SK-N-SH treated with all-trans-retinoic acid at 6 μM for 48 hours (cell line): ENCODE measurements around the gene MORC4.

Experiments used
- ARNTL ChIP-seq: fragments of 450-650 bp; formaldehyde crosslinking; IDR thresholded peaks from 2 replicates; pipeline ENCODE4 v1.5.0; 2020; ENCODE audit warnings: low read depth, mild to moderate bottlenecking, moderate library complexity, borderline replicate concordance
- BACH2 ChIP-seq: fragments of 250-450 bp; sonication (Bioruptor Pico); IDR thresholded peaks from 2 replicates; pipeline ENCODE4 v1.9.0; 2021; ENCODE audit warnings: mild to moderate bottlenecking, borderline replicate concordance
- CREB5 ChIP-seq: fragments of 250-450 bp; sonication (Bioruptor Pico); IDR thresholded peaks from 2 replicates; pipeline ENCODE4 v1.5.1; 2020; ENCODE audit warnings: low read depth, mild to moderate bottlenecking, moderate library complexity
- ESRRG ChIP-seq: fragments of 250-450 bp; sonication (Bioruptor Pico); IDR thresholded peaks from 2 replicates; pipeline ENCODE4 v1.6.1; 2021; ENCODE audit warnings: mild to moderate bottlenecking
- GLIS3 ChIP-seq: fragments of 250-450 bp; sonication (Bioruptor Pico); IDR thresholded peaks from 2 replicates; pipeline ENCODE4 v1.5.0; 2020; ENCODE audit warnings: mild to moderate bottlenecking, moderate library complexity
- SNAI2 ChIP-seq: fragments of 250-450 bp; sonication (Bioruptor Pico); IDR thresholded peaks from 2 replicates; pipeline ENCODE4 v1.5.0; 2020; ENCODE audit warnings: mild to moderate bottlenecking, moderate library complexity
- TOX ChIP-seq: fragments of 250-450 bp; sonication (Bioruptor Pico); IDR thresholded peaks from 2 replicates; pipeline ENCODE4 v1.8.0; 2021; ENCODE audit warnings: mild to moderate bottlenecking, moderate library complexity, borderline replicate concordance
- TSHZ2 ChIP-seq: fragments of 250-450 bp; sonication (Bioruptor Pico); IDR thresholded peaks from 2 replicates; pipeline ENCODE4 v1.5.0; 2020; ENCODE audit warnings: mild to moderate bottlenecking, moderate library complexity
- ZC3H10 ChIP-seq: fragments of 250-450 bp; sonication (Bioruptor Pico); IDR thresholded peaks from 2 replicates; pipeline ENCODE4 v1.5.1; 2021; ENCODE audit warnings: mild to moderate bottlenecking, moderate library complexity
- ZNF565 ChIP-seq: fragments of 450-650 bp; formaldehyde crosslinking; conservative IDR thresholded peaks from 2 replicates; pipeline ENCODE4 v1.5.0; 2020; ENCODE audit warnings: low read depth, mild to moderate bottlenecking, moderate library complexity
- ZNF70 ChIP-seq: fragments of 450-650 bp; formaldehyde crosslinking; IDR thresholded peaks from 2 replicates; pipeline ENCODE4 v1.5.0; 2020; ENCODE audit warnings: mild to moderate bottlenecking, moderate library complexity
- ZNF8 ChIP-seq: fragments of 450-650 bp; formaldehyde crosslinking; IDR thresholded peaks from 2 replicates; pipeline ENCODE4 v1.5.0; 2020; ENCODE audit warnings: mild to moderate bottlenecking, moderate library complexity

- TF ChIP-seq CREB5 (CRISPR knock-in tag) (no peak), ZNF70 (CRISPR knock-in tag) (no peak), GLIS3 (CRISPR knock-in tag) (no peak), ARNTL (CRISPR knock-in tag) (no peak), TSHZ2 (CRISPR knock-in tag) (no peak), ZC3H10 (no peak), SNAI2 (CRISPR knock-in tag) (no peak), ZNF565 (CRISPR knock-in tag) (no peak), BACH2 (CRISPR knock-in tag) (no peak), TOX (CRISPR knock-in tag) (no peak), ZNF8 (CRISPR knock-in tag) (no peak), ESRRG (no peak)
These were observed 96.7 kb downstream of the MORC4 start, which contains the start of gene RIPPLY1 for GRCh38 chrX:106903291-106903824.
